NCI-H1694 (cell line): ENCODE measurements around the gene REN.

Experiments used
- DNase-seq: peaks from one replicate; lab custom pipeline; 2025; lab: John Stamatoyannopoulos, UW

The REN gene

GRCh38 chr1:204131978-204132377 lies 34.2 kb downstream of the REN start:
- DNase-seq: no peak

- DNase-seq: no peak
These were observed 34.9 kb downstream of the REN start for GRCh38 chr1:204130981-204131892.

GRCh38 chr1:204130178-204130577 lies 36.0 kb downstream of the REN start:
- no peak for DNase-seq

DNA sequence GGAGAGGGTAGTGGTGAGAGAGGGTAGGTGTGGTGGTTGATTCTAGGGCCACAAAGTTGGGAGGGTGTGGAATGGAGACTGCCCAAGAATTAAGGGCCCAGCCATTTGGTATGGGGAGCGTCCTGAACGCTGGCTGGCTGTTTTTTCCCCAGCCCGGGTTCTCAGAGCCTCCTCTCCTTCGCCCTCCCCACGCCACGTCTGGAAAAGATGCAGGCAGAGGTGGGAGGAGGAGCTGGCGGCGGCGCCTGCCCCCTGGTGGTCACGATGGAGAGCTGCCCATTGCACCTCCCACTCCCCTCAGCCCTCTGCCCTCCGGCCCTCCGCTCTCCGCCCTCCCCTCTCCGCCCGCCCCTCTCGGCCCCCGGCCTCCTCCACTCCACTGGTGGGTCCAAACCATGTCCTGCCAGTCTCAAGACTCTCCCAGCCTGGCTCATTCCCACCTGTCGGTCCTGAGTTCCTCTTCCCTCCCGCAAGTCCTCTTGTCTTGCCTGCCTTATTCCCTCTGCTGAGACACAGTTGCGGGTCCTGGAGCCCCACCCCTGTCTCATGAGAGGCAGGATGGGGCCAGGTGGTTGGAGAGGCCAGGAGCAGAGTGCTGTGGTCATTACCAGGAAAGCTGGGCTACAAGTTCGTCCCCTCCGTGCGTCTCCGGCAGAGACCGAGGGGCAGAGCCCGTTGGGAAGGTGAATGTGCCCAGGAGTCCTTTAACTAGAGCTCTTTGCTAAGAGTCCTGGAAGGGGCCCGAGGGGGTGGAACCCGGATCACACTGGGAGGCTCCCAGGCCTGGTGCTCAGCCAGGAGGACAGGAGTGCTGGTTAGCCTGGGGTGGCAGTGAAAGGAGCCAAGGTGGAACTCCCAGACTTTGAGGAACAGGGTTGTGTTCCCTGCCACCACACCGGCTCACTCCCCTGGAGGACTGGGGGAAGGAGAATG lies 36.9 kb downstream of the REN start:
- DNase-seq: peak; percentile 45

GRCh38 chr1:204128464-204128963 lies 37.6 kb downstream of the REN start:
- DNase-seq: no peak

GRCh38 chr1:204127597-204128242 lies 38.4 kb downstream of the REN start:
- DNase-seq: peak; percentile 80

- DNase-seq: no peak
These were observed 39.2 kb downstream of the REN start for GRCh38 chr1:204126956-204127355.

GRCh38 chr1:204126386-204126785 lies 39.8 kb downstream of the REN start:
- DNase-seq: no peak

- DNase-seq: no peak
These were observed 40.3 kb downstream of the REN start for GRCh38 chr1:204125759-204126351.

GRCh38 chr1:204124639-204125038 lies 41.5 kb downstream of the REN start:
- no peak for DNase-seq

DNA sequence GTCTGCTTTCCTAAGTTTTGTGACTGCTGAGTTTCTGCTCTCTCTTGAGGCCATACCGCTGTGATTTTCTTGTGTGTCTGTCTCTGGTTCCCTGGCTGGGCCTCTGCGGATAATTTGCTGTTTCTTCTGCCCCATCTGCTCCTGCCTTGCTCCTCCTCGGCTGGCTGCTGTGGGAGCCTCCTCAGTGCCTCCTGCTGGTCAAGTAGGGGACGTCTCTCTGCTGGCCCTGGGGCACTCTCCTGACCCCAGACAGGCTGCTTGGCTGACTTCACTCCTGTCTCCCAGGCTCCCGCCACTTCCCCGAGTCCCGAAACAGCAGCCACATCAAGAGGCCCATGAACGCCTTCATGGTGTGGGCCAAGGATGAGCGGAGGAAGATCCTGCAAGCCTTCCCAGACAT lies 42.8 kb downstream of the REN start:
- no peak for DNase-seq

DNA sequence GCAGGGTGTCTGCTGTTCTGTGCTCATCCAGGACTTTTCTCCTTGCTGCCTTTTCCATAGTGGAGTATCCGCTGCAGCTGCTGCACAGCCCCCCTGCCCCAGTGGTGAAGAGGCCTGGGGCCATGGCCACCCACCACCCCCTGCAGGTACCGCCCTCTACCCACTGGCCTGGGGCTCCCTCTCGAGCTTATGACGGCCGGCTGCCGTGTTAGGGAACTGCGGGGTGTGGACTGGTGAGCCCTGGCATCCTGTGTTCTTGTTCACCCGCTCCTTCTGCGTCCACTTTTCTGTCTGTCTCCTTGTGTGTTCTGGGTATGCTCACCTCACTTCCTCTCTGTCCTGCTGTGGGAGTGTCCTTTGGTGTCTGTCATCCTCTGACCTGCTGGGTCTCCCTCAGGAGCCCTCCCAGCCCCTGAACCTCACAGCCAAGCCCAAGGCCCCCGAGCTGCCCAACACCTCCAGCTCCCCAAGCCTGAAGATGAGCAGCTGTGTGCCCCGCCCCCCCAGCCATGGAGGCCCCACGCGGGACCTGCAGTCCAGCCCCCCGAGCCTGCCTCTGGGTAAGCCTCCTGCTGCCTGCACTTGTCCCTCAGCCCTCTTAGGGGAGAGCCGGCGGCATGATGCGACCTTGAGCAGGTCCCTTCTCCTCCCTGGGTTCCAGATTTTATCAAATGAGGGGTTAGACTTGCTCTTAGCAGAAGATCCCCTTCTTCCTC lies 44.1 kb downstream of the REN start:
- no peak for DNase-seq

- DNase-seq: no peak
These were observed 49.6 kb downstream of the REN start for GRCh38 chr1:204116539-204116938.

- no peak for DNase-seq
These were observed 51.0 kb downstream of the REN start for GRCh38 chr1:204115116-204115515.

DNA sequence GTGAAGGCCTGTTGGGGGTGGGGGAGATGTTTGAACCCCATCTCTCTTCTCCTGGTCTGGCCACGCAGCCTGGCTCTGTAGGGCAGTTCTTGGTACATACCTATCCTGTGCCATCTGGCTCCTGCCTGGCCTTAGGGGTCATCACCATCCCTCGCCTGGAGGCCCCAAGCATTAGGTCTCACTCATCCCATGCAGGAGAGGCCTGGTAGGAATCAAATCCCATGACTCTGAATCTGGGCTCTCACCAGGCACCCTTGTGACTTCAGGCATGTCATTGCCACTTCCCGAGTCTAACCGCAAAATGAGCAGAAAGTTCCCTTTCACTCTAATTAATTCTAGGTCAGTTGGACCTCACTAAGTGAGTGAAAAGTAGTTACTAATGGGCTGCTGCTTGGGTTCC lies 51.5 kb downstream of the REN start:
- no peak for DNase-seq

GRCh38 chr1:204113896-204114295 lies 52.2 kb downstream of the REN start:
- DNase-seq: no peak

DNA sequence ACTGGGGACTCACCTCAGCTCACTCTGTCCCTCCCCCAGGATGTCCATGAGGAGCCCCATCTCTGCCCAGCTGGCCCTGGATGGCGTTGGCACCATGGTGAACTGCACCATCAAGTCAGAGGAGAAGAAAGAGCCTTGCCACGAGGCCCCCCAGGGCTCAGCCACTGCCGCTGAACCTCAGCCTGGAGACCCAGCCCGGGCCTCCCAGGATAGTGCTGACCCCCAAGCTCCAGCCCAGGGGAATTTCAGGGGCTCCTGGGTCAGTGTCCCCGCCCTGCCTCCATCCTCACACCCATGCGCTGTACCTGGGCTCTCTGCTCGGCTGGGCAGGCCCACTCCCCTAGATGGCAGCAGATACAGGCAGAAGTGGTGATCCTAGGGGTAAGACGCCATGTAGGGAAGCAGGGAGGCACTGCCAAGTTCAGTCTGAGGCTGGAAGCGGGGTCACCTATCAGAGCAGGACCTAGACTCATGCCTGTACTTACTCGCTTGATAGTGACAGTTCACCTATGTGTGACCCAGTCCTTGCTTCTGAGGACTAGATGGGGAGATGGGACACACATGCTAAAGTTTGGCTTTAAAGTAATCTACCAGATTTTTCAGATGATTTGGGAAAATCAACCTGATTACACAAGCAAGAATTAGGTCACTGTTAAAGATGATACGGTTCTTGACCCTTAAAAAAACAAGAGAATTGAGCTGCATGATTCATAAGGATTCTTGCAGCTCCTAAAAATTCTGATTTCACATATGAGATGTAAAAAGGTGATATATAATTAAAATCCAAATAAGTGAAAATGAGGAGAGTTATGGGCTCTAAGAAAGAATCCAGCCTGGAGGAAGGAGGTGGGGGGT lies 53.0 kb downstream of the REN start:
- DNase-seq: no peak

- DNase-seq: no peak
These were observed 55.1 kb downstream of the REN start for GRCh38 chr1:204110894-204111633.
